PFSK-1 (cell line): ENCODE measurements around the gene C1QB. TPM values are rescaled to one million over a fixed set of nuclear protein-coding genes. Genes with fewer than 3 reads are reported as not detected.

Experiments
- FOXP2 ChIP-seq: optimal IDR thresholded peaks from 2 replicates; pipeline ENCODE3; 2011; ENCODE audit warnings: borderline replicate concordance, control low read depth, inconsistent platforms; ENCODE audit not compliant: insufficient read depth; ENCODE audit errors: extremely low read length, extremely low read depth
- POLR2AphosphoS5 ChIP-seq: IDR thresholded peaks from 2 replicates; pipeline ENCODE4 v1.6.1; 2012; ENCODE audit warnings: low read depth, mild to moderate bottlenecking, control low read depth, low read length, moderate library complexity
- SIN3A ChIP-seq: IDR thresholded peaks from 2 replicates; pipeline ENCODE4 v1.6.1; 2012; ENCODE audit warnings: mild to moderate bottlenecking, low read length, moderate library complexity, borderline replicate concordance; ENCODE audit not compliant: insufficient read depth
- TAF1 ChIP-seq: IDR thresholded peaks from 2 replicates; pipeline ENCODE4 v1.6.1; 2012; ENCODE audit warnings: low read length, control low read depth, borderline replicate concordance; ENCODE audit not compliant: insufficient read depth
- polyA plus RNA-seq: library from polyadenylated mRNA; unstranded; fragments of >200 nt; gene quantifications from one replicate; pipeline ENCODE4 v1.2.1, GENCODE V29; 2012; ENCODE audit warnings: low read depth, missing spikeins; ENCODE audit not compliant: insufficient read length
- TF ChIP-seq, protein P1 (sequence below), 2 experiments: IDR thresholded peaks; 2 replicates each; pipeline versions ENCODE4 v1.6.1 to v1.8.0; 2011 to 2012; ENCODE audit warnings: low read depth in 2 of 2, low read length in 2 of 2, control low read depth in 1 of 2, inconsistent platforms in 1 of 2, mild to moderate bottlenecking in 1 of 2, moderate library complexity in 1 of 2; ENCODE audit not compliant: insufficient read depth in 1 of 2

The C1QB gene, protein sequence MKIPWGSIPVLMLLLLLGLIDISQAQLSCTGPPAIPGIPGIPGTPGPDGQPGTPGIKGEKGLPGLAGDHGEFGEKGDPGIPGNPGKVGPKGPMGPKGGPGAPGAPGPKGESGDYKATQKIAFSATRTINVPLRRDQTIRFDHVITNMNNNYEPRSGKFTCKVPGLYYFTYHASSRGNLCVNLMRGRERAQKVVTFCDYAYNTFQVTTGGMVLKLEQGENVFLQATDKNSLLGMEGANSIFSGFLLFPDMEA
- not detected for polyA plus RNA-seq

DNA sequence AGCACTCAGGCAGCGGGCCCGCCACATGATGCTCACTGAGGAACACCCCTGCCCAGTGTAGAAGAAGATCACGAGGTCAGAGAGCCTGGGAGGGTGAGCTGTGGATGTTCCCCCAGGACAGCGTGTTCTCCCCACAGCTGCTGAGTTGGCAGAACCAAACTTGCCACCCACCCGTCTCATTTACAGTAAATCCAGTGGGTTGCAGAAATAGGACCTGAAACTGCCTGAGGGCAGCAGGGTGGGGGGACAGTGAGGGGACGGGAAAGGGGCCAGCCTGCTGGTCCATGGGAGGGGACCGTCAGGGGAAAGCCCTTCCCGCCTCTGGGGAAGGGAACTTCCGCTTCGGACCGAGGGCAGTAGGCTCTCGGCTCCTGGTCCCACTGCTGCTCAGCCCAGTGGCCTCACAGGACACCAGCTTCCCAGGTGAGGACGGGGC lies at the start of gene C1QB:
Gene C1QB, plus strand, starts transcription at position 356 of the 436 bp plus-strand sequence. CDS start 6,227 bp downstream, outside the sequence.
- TF ChIP-seq POLR2AphosphoS5 = no peak
- TF ChIP-seq, protein P1, sequence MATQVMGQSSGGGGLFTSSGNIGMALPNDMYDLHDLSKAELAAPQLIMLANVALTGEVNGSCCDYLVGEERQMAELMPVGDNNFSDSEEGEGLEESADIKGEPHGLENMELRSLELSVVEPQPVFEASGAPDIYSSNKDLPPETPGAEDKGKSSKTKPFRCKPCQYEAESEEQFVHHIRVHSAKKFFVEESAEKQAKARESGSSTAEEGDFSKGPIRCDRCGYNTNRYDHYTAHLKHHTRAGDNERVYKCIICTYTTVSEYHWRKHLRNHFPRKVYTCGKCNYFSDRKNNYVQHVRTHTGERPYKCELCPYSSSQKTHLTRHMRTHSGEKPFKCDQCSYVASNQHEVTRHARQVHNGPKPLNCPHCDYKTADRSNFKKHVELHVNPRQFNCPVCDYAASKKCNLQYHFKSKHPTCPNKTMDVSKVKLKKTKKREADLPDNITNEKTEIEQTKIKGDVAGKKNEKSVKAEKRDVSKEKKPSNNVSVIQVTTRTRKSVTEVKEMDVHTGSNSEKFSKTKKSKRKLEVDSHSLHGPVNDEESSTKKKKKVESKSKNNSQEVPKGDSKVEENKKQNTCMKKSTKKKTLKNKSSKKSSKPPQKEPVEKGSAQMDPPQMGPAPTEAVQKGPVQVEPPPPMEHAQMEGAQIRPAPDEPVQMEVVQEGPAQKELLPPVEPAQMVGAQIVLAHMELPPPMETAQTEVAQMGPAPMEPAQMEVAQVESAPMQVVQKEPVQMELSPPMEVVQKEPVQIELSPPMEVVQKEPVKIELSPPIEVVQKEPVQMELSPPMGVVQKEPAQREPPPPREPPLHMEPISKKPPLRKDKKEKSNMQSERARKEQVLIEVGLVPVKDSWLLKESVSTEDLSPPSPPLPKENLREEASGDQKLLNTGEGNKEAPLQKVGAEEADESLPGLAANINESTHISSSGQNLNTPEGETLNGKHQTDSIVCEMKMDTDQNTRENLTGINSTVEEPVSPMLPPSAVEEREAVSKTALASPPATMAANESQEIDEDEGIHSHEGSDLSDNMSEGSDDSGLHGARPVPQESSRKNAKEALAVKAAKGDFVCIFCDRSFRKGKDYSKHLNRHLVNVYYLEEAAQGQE (IDR thresholded peaks at IDR 0.05; ENCODE audit: insufficient read depth in 1 of 2, low read depth in 2 of 2, low read length in 2 of 2) = no peak
- no peak for TF ChIP-seq SIN3A
- TF ChIP-seq FOXP2 = no peak
- no peak for TF ChIP-seq TAF1

DNA sequence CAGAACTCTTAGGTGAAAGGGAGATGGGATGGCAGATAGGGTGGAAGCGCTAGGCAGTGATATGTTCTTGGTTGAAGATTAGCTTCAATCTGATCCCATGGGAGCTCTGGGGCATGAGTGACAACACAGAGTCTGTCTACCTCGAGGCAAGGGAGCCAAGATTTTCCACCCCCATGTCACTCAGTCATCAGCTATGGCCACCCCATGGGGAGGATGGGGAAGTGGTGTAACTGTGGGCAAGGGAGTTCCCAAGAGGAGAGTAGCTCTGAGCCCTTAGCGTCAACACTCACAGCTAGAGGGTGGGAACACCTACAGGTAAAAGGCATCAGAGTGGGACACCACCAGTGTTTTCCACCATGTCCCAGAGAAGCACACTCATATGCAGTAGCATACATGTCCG lies 46.9 kb upstream of the C1QB start:
- TF ChIP-seq TAF1 (no peak), FOXP2 (no peak), POLR2AphosphoS5 (no peak), SIN3A (no peak)
- TF ChIP-seq, protein P1 (IDR thresholded peaks at IDR 0.05; ENCODE audit: insufficient read depth in 1 of 2, low read depth in 2 of 2, low read length in 2 of 2) = no peak

DNA sequence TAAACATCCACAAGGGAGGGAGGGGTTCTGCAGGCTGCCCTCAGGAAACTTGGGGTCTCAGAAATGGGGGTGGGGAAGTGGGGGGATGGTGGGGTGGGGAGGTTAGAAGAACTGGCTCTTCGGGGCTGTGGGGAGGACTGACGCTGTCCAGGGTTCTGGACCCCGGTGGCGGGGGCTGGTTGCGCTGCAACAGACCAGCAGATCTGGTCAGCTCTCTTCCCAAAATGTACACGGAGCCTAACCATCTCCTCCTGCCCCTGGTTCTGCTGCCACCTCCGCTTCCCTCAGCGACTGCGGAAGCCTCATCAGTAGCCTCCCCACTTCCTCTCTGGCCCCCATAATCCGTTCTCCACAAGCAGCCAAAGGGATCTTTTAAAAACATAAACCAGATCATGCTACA lies 45.9 kb upstream of the C1QB start:
- TF ChIP-seq, protein P1 (IDR thresholded peaks at IDR 0.05; ENCODE audit: insufficient read depth in 1 of 2, low read depth in 2 of 2, low read length in 2 of 2) = peak; percentile 87 to 92
- TF ChIP-seq POLR2AphosphoS5 (no peak), FOXP2 (no peak), SIN3A (no peak), TAF1 (no peak)

DNA sequence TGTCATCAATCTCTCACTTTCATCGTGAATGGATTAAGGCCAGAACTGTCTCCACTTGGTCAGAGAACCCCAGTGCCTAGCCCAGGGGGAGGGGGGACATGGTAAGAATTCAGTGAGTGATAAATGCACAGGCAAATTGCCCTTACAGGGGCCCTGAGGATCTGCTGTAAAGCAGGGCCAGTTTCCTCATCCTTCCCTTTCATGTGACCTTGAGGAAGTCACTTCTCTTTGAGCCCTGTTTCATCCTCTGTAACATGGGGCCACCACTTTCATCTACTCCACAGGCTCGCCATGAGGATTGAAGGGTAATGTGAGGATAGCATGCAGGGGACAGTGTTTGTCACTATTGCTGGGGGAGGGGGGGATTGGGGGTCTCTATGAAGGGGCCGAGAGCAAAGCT lies 44.7 kb upstream of the C1QB start:
- TF ChIP-seq POLR2AphosphoS5 (no peak), TAF1 (no peak)

DNA sequence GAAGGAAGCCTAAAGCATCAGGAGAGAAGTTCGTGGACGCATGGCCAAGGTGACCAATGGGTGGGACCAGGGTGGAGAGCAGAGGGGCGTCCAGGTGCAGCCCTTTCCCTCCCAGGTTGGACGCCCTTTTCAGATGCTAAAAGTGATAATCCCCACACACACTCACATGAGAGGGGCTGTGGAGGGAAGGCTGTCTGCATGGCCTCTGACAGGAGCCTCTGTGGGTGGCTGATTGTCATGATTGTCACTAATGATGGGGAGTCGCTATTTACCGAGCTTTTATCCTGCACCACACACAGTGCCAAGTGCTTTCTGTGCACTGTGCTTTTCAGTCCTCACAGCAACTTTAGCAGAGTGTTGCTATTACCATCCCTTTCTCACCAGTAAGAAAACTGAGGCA lies 43.7 kb upstream of the C1QB start:
- TF ChIP-seq TAF1 (no peak), POLR2AphosphoS5 (no peak), SIN3A (no peak), FOXP2 (no peak)
- TF ChIP-seq, protein P1 (IDR thresholded peaks at IDR 0.05; ENCODE audit: insufficient read depth in 1 of 2, low read depth in 2 of 2, low read length in 2 of 2) = no peak
